GM19395 (cell line): Measurements from ENCODE around the gene QPCT.
A peak's percentile ranks its signal among the peaks of the same experiment; 100 is the strongest.

Experiments
- ATAC-seq: cut with Tn5 transposase; IDR thresholded peaks from one replicate; pipeline ENCODE4 v1.9.1; 2021; ENCODE audit warnings: mild to moderate bottlenecking, moderate library complexity; ENCODE audit not compliant: unreplicated experiment

The QPCT gene

GRCh38 chr2:37324786-37325624, 19.4 kb upstream of the QPCT start, which contains the start of gene PRKD3:
Gene PRKD3 (minus strand): TSS chr2:37324833. CDS start chr2:37316524, 8,309 bp downstream.
- ATAC-seq = peak; percentile 70

- no peak for ATAC-seq
Observed at GRCh38 chr2:37325625-37326071, 18.8 kb upstream of the QPCT start.

GRCh38 chr2:37326285-37326684, 18.1 kb upstream of the QPCT start:
- no peak for ATAC-seq

DNA sequence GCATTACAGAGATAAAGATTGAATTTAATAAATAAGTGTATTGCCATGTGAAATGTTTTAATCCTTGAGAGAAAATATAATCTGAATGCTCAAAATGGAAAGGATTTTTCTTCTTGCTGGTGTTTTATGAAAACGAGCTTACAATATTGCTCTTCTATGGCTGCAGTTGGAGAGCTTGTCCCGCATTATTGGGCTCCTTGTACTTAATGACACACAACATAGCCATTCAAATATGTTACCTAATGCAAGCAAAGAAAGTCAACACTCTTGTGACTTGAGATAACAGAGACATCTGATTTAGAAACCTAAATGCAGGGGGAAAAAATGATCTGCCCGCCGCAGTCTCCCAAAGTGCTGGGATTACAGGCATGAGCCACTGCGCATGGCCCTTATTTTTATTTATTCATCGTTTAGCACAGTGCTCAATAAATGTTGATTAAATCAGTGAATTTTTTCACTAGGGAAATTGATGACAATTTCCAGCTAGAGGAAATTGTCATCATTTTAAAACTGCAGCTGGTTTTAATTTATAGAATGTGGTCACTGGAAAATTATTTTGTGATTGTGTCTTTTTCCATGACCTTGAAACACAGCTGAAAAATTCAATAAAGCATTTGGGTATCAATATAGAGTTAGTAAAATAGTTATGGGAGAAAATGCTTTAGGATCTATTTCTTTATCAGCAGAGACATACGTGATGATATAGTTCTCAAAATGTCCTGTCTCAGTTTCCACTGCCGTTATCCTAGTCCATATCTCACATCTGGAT, 17.4 kb upstream of the QPCT start:
- ATAC-seq = no peak

- no peak for ATAC-seq
Observed at GRCh38 chr2:37330681-37331080, 13.7 kb upstream of the QPCT start.

GRCh38 chr2:37332560-37332959, 11.9 kb upstream of the QPCT start:
- no peak for ATAC-seq

- ATAC-seq = no peak
Observed at GRCh38 chr2:37333256-37333655, 11.2 kb upstream of the QPCT start.

DNA sequence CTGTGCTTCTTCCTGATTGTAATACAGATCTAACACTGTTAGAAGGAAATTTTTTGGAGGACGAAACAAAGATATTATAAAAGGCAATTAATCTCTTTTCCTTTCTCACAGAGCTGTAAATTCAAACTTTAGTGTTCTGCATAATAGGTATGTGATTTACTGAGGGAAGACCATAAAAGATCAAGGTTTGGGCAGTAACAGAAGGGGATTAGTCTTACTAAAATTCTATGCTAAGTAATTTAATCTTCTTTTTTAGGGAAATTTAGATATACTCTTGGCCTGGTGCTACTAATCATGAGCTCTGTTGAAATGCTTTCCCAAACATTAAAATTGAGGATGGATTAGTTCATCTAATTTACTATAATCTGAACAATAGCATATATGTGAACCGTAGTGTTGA, 8.8 kb upstream of the QPCT start:
- no peak for ATAC-seq

DNA sequence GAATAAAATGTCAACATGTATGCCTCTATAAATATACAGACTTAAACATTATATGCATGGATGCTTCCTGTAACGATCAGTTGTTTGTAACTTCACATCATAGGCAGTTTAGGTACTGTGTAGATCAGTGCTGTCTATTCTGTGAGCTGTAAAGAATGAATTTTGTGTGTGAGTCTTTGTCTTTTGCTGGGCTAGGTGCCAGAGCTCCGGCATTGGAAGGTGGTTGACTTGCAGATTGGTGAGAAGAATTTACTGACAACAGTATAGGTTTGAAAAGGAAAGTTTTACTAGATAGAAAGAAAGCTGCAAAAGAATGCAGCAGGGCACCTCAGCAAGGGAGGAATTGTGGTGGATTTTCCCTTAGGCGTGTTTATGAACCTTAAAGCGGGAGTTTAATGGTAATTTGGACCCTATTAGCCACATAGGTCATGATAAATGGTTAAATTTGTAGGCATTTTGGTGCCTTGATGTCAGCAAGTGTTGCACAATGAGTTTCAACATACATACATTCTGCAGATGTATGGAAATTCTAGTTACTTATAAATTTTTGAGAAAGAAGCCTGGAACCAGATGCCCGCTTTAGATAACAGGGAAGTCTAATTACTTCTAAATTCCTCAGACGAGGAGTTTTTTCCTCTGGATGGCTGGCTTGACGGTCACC, 6.7 kb upstream of the QPCT start:
- no peak for ATAC-seq

- no peak for ATAC-seq
Observed at GRCh38 chr2:37338933-37339332, 5.5 kb upstream of the QPCT start.

GRCh38 chr2:37340637-37341036, 3.8 kb upstream of the QPCT start:
- no peak for ATAC-seq

GRCh38 chr2:37342591-37343220, 1.7 kb upstream of the QPCT start:
- ATAC-seq = no peak

DNA sequence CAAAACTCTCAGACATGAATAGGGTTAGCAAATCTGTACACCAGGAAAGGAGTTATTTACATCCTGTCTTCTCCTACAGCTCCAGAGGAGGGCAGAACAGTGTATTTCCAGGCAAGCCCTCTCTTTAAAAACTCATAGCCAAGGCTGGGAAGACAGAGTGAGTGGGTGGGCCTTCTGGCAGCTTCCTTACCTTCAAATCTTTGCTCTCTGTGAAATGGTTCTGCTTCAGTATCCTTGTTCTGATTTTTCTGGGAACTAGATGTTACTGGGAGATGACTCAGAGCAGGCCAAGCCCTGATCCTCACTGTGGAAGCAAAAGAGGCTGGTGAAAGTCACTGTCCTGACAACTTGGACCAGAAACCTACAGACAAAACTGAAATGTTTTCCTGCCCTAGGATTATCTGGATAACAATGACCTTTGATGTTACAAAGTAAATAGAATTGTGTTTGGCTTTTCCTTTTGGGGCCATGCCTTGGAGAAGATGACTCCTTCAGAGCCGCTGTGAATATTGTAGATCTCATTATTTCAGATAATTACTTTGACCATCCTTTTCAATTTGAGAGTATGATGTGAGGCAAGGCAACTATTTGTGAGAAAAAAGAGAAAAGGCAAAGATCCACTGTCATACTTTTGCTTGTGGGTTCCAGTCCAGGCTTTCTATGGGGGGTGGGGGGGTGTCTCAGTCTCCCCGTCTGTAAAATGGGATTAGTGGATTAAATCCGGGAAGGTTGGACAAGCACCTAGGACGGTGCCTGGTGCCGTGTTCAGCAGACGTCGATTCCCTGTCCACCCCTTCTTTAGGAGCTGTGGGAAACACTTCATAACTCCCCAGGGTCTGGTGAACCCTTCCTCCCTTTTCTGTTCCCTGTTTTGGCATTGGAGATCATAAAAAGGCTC, 644 bp upstream of the QPCT start:
- ATAC-seq = no peak

DNA sequence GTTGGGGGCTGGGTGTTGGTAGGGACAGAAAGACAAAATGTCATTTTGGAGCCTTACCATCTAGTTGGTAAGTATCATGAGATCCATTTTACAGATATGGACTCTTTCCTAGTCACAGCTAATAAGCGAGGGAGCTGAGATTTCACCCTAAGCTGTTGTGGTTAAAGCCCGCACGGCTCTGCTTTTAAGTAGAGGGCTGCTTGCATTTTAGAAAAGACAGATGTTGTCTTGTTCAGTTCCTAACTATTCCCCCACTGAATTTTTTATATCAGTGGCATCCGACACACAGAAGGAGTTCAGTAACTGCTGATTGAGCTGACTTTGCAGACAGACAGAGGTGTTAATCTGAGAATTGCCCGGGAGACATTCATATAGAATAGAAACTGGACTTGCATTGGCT, 3.7 kb downstream of the QPCT start:
- ATAC-seq = no peak

GRCh38 chr2:37349231-37349860, 4.9 kb downstream of the QPCT start:
- no peak for ATAC-seq

GRCh38 chr2:37350034-37350433, 5.6 kb downstream of the QPCT start:
- no peak for ATAC-seq

DNA sequence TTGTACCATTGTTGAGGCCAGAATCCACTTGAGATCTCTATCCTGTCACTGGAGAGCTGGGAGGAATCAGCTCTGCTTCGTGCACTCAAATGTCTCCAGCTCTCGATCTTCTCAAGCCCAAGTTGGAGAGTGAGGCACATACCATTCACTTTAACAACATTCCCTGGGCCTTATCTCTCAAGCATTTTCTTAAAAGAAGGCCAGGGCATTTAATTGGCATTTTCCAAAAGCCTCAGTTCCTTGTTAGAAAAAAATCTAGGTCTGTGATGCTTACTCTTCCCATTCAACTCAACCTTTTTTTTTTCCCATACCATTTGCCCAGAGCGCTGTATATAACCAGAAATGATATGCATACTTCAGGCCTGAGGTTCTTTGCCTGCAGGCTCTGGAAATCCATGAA, 10.1 kb downstream of the QPCT start:
- no peak for ATAC-seq

DNA sequence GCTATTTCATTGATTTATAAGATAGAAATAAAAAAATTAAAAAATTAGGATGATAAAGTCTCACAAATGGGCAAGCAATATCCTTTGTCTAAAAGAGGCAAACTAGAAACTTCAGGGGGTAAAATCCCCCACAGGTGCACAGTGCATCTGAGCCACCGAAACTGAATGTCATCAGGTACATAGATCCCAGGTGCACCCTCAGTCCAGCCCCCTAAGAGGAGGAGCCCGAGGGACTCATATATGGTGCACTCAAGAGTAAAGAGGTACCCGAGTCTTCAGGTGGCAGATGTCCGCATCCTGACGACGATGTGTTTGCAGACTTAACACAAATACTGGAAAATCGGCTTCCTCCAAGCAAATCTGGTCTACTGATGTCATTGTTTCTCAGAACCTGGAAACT, 11.3 kb downstream of the QPCT start:
- ATAC-seq = no peak

DNA sequence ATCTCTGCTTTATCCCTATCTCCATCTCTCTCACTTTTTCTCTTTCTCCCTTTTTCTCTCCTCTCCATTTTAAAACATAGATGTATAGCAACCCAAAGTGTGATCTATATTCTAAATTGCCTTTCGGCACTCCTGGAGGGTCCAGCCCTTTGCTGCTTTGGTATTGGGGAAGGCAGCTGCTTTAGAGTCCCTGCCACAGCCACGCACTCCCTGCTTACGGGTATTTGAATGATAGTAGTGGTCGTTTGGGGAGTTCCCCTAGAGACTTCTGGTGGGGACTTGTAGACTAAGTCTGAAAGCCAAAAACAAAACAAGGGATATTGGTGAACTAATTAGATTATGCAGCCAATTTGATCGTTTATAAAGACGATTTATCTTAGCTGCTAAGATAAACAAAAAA, 11.9 kb downstream of the QPCT start:
- ATAC-seq = no peak

- no peak for ATAC-seq
Observed at GRCh38 chr2:37357069-37357468, 12.6 kb downstream of the QPCT start.
